HG02763 (cell line): ENCODE data around the gene ZNF560.

Experiments used
- ATAC-seq: cut with Tn5 transposase; IDR thresholded peaks from one replicate; pipeline ENCODE4 v1.9.1; 2021; ENCODE audit warnings: mild to moderate bottlenecking, moderate library complexity; ENCODE audit not compliant: unreplicated experiment

ZNF560 gene

DNA sequence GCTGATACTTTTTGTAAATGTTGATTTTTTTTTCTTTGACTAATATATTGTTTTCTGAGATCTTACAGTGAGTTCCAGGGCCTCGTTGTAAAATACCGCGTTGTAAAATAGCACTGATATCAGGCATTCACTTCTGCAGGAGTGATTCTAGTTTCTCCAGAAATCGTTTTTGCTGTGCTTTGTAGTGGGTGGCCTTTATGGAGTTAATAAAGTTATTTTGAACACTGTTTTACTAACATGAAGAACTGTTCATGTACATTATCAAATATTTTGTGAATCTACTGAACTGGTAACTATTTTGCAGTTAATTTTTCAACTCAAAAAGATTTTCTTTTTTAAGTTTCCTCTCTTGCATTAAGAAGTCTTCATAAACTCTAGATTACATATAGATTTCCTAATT lies 62.1 kb downstream of the ZNF560 start:
- no peak for ATAC-seq

DNA sequence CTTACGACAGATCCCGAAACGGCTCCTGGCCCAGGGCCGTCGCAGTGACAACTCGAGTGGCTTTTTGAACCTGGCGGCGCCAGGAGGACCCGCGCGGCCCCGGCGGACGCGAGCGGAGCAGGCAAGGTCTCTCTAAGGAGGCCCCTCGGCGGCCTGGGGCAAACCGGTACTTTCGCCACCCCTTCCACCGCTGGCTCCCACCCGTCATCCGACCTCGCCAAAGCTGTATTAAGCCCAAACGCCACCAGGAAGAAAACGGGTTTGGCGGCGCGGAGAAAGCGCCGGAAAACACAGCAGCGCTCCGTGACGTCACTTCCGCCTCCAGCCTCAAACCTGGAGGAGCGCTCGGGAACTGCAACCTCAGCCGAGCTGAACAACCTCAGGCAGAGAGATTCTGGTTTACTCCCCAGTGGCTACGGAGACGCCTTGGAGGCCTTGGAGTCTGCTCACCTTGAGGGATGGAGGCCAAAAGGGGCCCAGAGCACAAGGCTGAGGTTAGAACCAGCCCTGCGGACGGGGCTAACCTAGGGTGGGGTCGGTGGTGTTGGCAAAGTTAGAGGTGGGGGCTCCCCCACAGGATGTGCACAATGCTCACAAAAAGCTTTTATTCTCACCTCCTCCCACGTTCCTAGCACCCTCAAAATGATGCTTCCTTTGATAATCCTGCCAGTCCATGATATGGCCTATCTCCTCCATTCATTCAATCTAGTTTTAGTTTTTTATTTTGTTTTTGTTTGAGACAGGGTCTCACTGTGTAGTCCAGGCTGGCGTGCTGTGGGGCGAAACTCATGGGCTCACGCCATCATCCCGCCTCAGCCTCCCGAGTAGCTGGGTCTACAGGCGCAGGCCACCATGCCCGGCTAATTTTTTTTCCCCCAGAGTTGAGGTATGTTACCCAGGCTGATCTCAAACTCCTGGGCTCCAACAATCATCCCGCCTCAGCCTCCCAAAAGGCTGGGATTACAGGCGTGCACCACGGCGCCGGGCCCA lies 62.8 kb downstream of the ZNF560 start, which contains the start of gene ZNF266:
ZNF266 (minus strand) TSS at position 295 of the 990 bp plus-strand sequence. CDS start 15,484 bp downstream, outside the sequence.
- peak; percentile 92 for ATAC-seq

DNA sequence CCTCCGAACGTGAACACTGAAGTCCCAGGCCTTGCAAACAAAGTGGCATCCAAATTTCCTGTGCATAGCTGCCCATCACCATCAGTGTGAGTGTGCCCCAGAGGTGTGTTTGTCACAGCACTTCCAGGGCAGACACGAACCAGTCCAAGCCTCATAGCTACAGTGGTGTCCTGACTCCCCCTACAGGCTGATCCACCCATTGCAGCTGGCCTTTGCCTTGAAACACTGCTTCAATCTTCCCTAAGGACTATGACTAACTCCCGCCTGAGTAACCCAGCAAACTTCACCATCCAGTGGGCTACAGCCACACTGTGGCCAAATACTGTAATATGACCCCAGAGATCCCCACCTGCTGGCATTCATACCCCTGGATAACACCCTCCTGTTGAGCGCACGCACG lies 66.9 kb downstream of the ZNF560 start:
- no peak for ATAC-seq

DNA sequence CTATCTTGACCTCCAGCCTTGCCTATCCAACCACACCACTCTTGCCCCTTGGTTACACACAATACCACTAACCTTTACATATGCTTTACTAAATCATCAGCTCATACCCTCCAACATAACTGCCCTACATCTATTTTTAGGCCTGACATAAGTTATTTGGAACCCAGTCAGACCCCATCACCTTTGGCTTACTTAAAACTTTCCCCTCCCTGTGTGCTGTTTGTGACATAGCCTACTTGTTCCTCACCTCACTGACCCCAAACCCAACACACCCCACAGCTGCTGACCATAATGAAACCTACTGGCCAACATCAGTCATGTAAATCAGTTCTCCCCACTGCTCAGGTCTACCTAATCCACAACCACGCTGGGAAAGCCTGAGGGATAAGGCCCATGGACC lies 68.0 kb downstream of the ZNF560 start:
- ATAC-seq, result no peak

DNA sequence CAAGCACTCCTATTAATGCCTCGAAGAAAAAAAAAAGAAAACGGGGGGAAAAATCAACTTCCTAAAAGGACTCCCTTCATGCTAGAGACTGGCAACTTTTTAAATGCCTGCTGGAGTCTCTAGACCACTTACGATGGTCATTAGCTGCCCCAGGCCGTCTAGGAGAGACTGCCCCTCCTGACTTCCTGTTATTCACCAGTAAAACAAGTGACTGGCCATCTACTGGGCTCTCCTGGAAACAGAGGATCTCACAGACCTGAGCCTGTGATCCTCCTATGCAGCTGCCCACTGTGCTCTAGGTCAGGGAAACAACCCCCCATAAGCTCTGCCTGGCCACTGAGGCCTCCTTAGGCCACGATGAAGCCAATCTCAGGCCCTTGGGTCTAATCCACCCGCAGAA lies 70.5 kb downstream of the ZNF560 start:
- ATAC-seq, result no peak
